ENCODE data around the gene RNF32. TPM values are rescaled to one million over a fixed set of nuclear protein-coding genes. Genes with fewer than 3 reads are reported as not detected.
"Not testable (repeated sequence)": the region's sequence is repeated elsewhere in the genome, so short reads cannot be mapped to it uniquely, and the experiment has no call there.

The RNF32 gene
- total RNA-seq, 2 donors from 2014 or later: not detected

GRCh38 chr7:156616269-156617202 lies 24.0 kb upstream of the RNF32 start:
- Histone ChIP-seq H3K27ac (no peak overlapping the region), H3K9me3 (no peaks in the 10 kb centered on the region), H3K36me3 (no peaks in the 10 kb centered on the region), H3K4me3 (no peak overlapping the region), H3K4me1 (ENCODE audit: control insufficient read depth in 1 of 2, low read depth in 2 of 2) (no peaks in the 10 kb centered on the region), H3K27me3 (replicated peaks; ENCODE audit: insufficient read depth) (peaks cover 7% of the 10 kb centered on the region)
- ATAC-seq (ENCODE audit: insufficient number of reproducible peaks, low FRiP score, low read depth) (no peak), DNase-seq (ENCODE audit: low spot score) (no peak)
- TF ChIP-seq CTCF (IDR thresholded peaks at IDR 0.05): no peak

GRCh38 chr7:156617215-156617614 lies 23.4 kb upstream of the RNF32 start:
- H3K27ac ChIP-seq: no peak overlapping the region
- no peaks in the 10 kb centered on the region for H3K9me3 ChIP-seq
- ATAC-seq (ENCODE audit: insufficient number of reproducible peaks, low FRiP score, low read depth): no peak
- H3K4me3 ChIP-seq: no peak overlapping the region
- TF ChIP-seq CTCF (IDR thresholded peaks at IDR 0.05): no peak
- no peak for DNase-seq (ENCODE audit: low spot score)
- peaks cover 7% of the 10 kb centered on the region for H3K27me3 ChIP-seq (replicated peaks; ENCODE audit: insufficient read depth)
- H3K4me1 ChIP-seq (ENCODE audit: control insufficient read depth in 1 of 2, low read depth in 2 of 2): no peaks in the 10 kb centered on the region
- H3K36me3 ChIP-seq: no peaks in the 10 kb centered on the region

GRCh38 chr7:156618078-156618779 lies 22.3 kb upstream of the RNF32 start:
- ATAC-seq (ENCODE audit: insufficient number of reproducible peaks, low FRiP score, low read depth) (no peak), DNase-seq (ENCODE audit: low spot score) (no peak)
- Histone ChIP-seq H3K27me3 (replicated peaks; ENCODE audit: insufficient read depth) (peaks cover 7% of the 10 kb centered on the region), H3K27ac (no peak overlapping the region), H3K36me3 (no peaks in the 10 kb centered on the region), H3K9me3 (no peaks in the 10 kb centered on the region), H3K4me1 (ENCODE audit: control insufficient read depth in 1 of 2, low read depth in 2 of 2) (no peaks in the 10 kb centered on the region), H3K4me3 (no peak overlapping the region)
- no peak for TF ChIP-seq CTCF (IDR thresholded peaks at IDR 0.05)

- peaks cover 7% of the 10 kb centered on the region for H3K27me3 ChIP-seq (replicated peaks; ENCODE audit: insufficient read depth)
- H3K4me1 ChIP-seq (ENCODE audit: control insufficient read depth in 1 of 2, low read depth in 2 of 2): no peaks in the 10 kb centered on the region
- DNase-seq (ENCODE audit: low spot score) (no peak), ATAC-seq (ENCODE audit: insufficient number of reproducible peaks, low FRiP score, low read depth) (no peak)
- no peaks in the 10 kb centered on the region for H3K36me3 ChIP-seq
- no peaks in the 10 kb centered on the region for H3K9me3 ChIP-seq
- no peak for TF ChIP-seq CTCF (IDR thresholded peaks at IDR 0.05)
- no peak overlapping the region for H3K27ac ChIP-seq
- H3K4me3 ChIP-seq: no peak overlapping the region
Observed at GRCh38 chr7:156618780-156619367, 21.7 kb upstream of the RNF32 start.

GRCh38 chr7:156619488-156620290 lies 20.9 kb upstream of the RNF32 start:
- not testable (repeated sequence) for H3K36me3 ChIP-seq; H3K4me1 ChIP-seq (ENCODE audit: control insufficient read depth in 1 of 2, low read depth in 2 of 2); ATAC-seq (ENCODE audit: insufficient number of reproducible peaks, low FRiP score, low read depth); H3K4me3 ChIP-seq; DNase-seq (ENCODE audit: low spot score); H3K27me3 ChIP-seq (replicated peaks; ENCODE audit: insufficient read depth); H3K27ac ChIP-seq; H3K9me3 ChIP-seq
